ENCODE results near the gene XIST.
"Not testable (repeated sequence)": the region's sequence is repeated elsewhere in the genome, so short reads cannot be mapped to it uniquely, and the experiment has no call there.

XIST gene

GRCh38 chrX:73817393-73818199 lies 34.9 kb downstream of the XIST start:
- in situ Hi-C loops (cut with MboI; ENCODE audit: low sequenced_read_pairs, unreplicated experiment), result no loop called here
- no peak for DNase-seq (ENCODE audit: low spot score)
- TF ChIP-seq CTCF (IDR thresholded peaks at IDR 0.05; ENCODE audit: borderline replicate concordance, control extremely low read depth, extremely low read depth, insufficient read depth, missing control alignments), result no peak

- in situ Hi-C loops (cut with MboI; ENCODE audit: low sequenced_read_pairs, unreplicated experiment), result no loop called here
- DNase-seq (ENCODE audit: low spot score), result no peak
- no peak for TF ChIP-seq CTCF (IDR thresholded peaks at IDR 0.05; ENCODE audit: borderline replicate concordance, control extremely low read depth, extremely low read depth, insufficient read depth, missing control alignments)
Observed at GRCh38 chrX:73812256-73812655, 40.3 kb downstream of the XIST start.

- in situ Hi-C loops (cut with MboI; ENCODE audit: low sequenced_read_pairs, unreplicated experiment); DNase-seq (ENCODE audit: low spot score): not testable (repeated sequence)
Observed at GRCh38 chrX:73804109-73804508, 48.4 kb downstream of the XIST start.

- TF ChIP-seq CTCF (IDR thresholded peaks at IDR 0.05; ENCODE audit: borderline replicate concordance, control extremely low read depth, extremely low read depth, insufficient read depth, missing control alignments), result no peak
Observed at GRCh38 chrX:73799888-73800287, 52.6 kb downstream of the XIST start.

GRCh38 chrX:73792511-73792910 lies 60.0 kb downstream of the XIST start:
- DNase-seq (ENCODE audit: low spot score); in situ Hi-C loops (cut with MboI; ENCODE audit: low sequenced_read_pairs, unreplicated experiment): not testable (repeated sequence)

More at GRCh38 chrX:73799888-73800287, 52.6 kb downstream of the XIST start:
- no peak for DNase-seq (ENCODE audit: low spot score)
- in situ Hi-C loops (cut with MboI; ENCODE audit: low sequenced_read_pairs, unreplicated experiment), result no loop called here

GRCh38 chrX:73785493-73785892 lies 67.0 kb downstream of the XIST start:
- DNase-seq (ENCODE audit: low spot score), result no peak
- no peak for TF ChIP-seq CTCF (IDR thresholded peaks at IDR 0.05; ENCODE audit: borderline replicate concordance, control extremely low read depth, extremely low read depth, insufficient read depth, missing control alignments)
- in situ Hi-C loops (cut with MboI; ENCODE audit: low sequenced_read_pairs, unreplicated experiment), result no loop called here

Data from GM13976 (cell line).